Endothelial cell of umbilical vein (primary cell): Measurements from ENCODE around the gene KRT6C. TPM values are rescaled to one million over a fixed set of nuclear protein-coding genes. Genes with fewer than 3 reads are reported as not detected.

ENCODE experiments used
- BruUV-seq: library from RNA; stranded (reverse); fragments of 400-500 nt; replicated peaks from 2 replicates; lab custom pipeline; 2021; lab: Mats Ljungman, UMichigan
- CTCF ChIA-PET: fragments of 300-600, 350-600 bp; sonication (Branson Sonifier 250); formaldehyde crosslinking; loops from one replicate; lab custom pipeline; 2021; ENCODE audit warnings: antibody characterized with exemption, inconsistent platforms; lab: Charles Lee
- POLR2A ChIA-PET: fragments of 300-600, 350-600 bp; sonication (Branson Sonifier 250); formaldehyde crosslinking; loops from one replicate; lab custom pipeline; 2021; ENCODE audit warnings: antibody characterized with exemption, inconsistent platforms; lab: Charles Lee
- DNase-seq: peaks from one replicate; pipeline ENCODE4 v3.0.0-alpha.2; 2011; ENCODE audit warnings: low read depth, low spot score
- FAIRE-seq: peaks from 2 replicates; lab custom pipeline; 2011; peaks lifted over from hg19 to GRCh38; lab: Jason Lieb, UNC
- H2AFZ ChIP-seq: 2 replicates; pipeline ENCODE4 v1.6.0; 2012; ENCODE audit warnings: low read depth, low read length, control low read depth, inconsistent platforms
- H3K27ac ChIP-seq: 2 replicates; pipeline ENCODE4 v1.5.1; 2011; ENCODE audit warnings: low read depth, mild to moderate bottlenecking, control low read depth, low read length, moderate library complexity; ENCODE audit not compliant: insufficient read depth
- H3K27me3 ChIP-seq, 2 experiments: 2 replicates each; pipeline versions ENCODE4 v1.6.0 to v1.6.1; 2011; ENCODE audit warnings: low read length in 2 of 2, mixed read lengths in 1 of 2; ENCODE audit not compliant: control insufficient read depth in 2 of 2, insufficient read depth in 2 of 2
- H3K36me3 ChIP-seq, 2 experiments: 2 replicates in 1 of 2; 3 replicates in 1 of 2; pipeline ENCODE4 v1.5.1; 2011; ENCODE audit warnings: low read length in 2 of 2, mild to moderate bottlenecking in 1 of 2, moderate library complexity in 1 of 2; ENCODE audit not compliant: control insufficient read depth in 2 of 2, insufficient read depth in 2 of 2; ENCODE audit errors: extremely low read depth in 1 of 2
- H3K4me1 ChIP-seq: 3 replicates; pipeline ENCODE4 v1.5.1; 2011; ENCODE audit warnings: mild to moderate bottlenecking, low read length; ENCODE audit not compliant: control insufficient read depth, insufficient read depth; ENCODE audit errors: extremely low read depth
- H3K4me2 ChIP-seq: 2 replicates; pipeline ENCODE4 v1.6.1; 2011; ENCODE audit warnings: low read length, control low read depth, mixed read lengths; ENCODE audit not compliant: insufficient read depth
- H3K4me3 ChIP-seq, 3 experiments: fragments of 200-600 bp in 1 of 3; sonication (generic), shearing (Covaris generic) in 1 of 3; replicated peaks in 1 of 3; 2 replicates each; pipeline ENCODE4 v1.5.1; 2011 to 2016; ENCODE audit warnings: control low read depth in 3 of 3, low read length in 3 of 3, mild to moderate bottlenecking in 2 of 3, inconsistent platforms in 1 of 3, low read depth in 1 of 3, moderate library complexity in 1 of 3; ENCODE audit not compliant: insufficient read depth in 1 of 3
- H3K79me2 ChIP-seq: 2 replicates; pipeline ENCODE4 v1.6.0; 2012; ENCODE audit warnings: low read length, inconsistent platforms; ENCODE audit not compliant: control insufficient read depth, insufficient read depth
- H3K9ac ChIP-seq: replicated peaks from 2 replicates; pipeline ENCODE3; 2011; ENCODE audit warnings: low read length, control low read depth; ENCODE audit not compliant: insufficient read depth; ENCODE audit errors: extremely low read depth
- H3K9me1 ChIP-seq: replicated peaks from 3 replicates; pipeline ENCODE4 v1.6.0; 2011; ENCODE audit warnings: mild to moderate bottlenecking, low read length; ENCODE audit not compliant: control insufficient read depth, insufficient read depth; ENCODE audit errors: extremely low read depth
- H3K9me3 ChIP-seq: replicated peaks from 2 replicates; pipeline ENCODE4 v1.5.1; 2012; ENCODE audit warnings: low read length, inconsistent platforms; ENCODE audit not compliant: control insufficient read depth, insufficient read depth
- H4K20me1 ChIP-seq: replicated peaks from 2 replicates; pipeline ENCODE3; 2011; ENCODE audit warnings: mild to moderate bottlenecking, low read length; ENCODE audit not compliant: control insufficient read depth, insufficient read depth; ENCODE audit errors: extremely low read depth
- EZH2 ChIP-seq: IDR thresholded peaks from 2 replicates; pipeline ENCODE4 v1.6.1; 2012; ENCODE audit warnings: borderline replicate concordance, low read depth, mild to moderate bottlenecking, moderate library complexity, low read length, inconsistent platforms; ENCODE audit not compliant: severe bottlenecking
- FOS ChIP-seq: IDR thresholded peaks from 2 replicates; pipeline ENCODE4 v1.6.1; 2011; ENCODE audit warnings: mild to moderate bottlenecking, low read length, moderate library complexity, borderline replicate concordance; ENCODE audit not compliant: insufficient read depth
- GATA2 ChIP-seq: IDR thresholded peaks from 2 replicates; pipeline ENCODE4 v1.7.0; 2011; ENCODE audit warnings: low read depth, mild to moderate bottlenecking, moderate library complexity, mixed read lengths, low read length; ENCODE audit not compliant: insufficient read length, insufficient read depth
- JUN ChIP-seq: IDR thresholded peaks from 2 replicates; pipeline ENCODE4 v1.6.1; 2011; ENCODE audit warnings: borderline replicate concordance, low read depth; ENCODE audit not compliant: insufficient read length, insufficient read depth
- MYC ChIP-seq: IDR thresholded peaks from one replicate; pipeline ENCODE4 v1.6.1; 2011; ENCODE audit warnings: mild to moderate bottlenecking, low read depth, low read length
- POLR2A ChIP-seq: IDR thresholded peaks from 2 replicates; pipeline ENCODE4 v1.6.1; 2012; ENCODE audit warnings: low read depth, mild to moderate bottlenecking, control low read depth, low read length
- POLR2AphosphoS5 ChIP-seq: IDR thresholded peaks from 2 replicates; pipeline ENCODE4 v1.6.1; 2012; ENCODE audit warnings: low read depth, mild to moderate bottlenecking, control low read depth, low read length, moderate library complexity; ENCODE audit not compliant: insufficient read depth
- dilution Hi-C: fragments of 300-500 bp; cut with MboI; formaldehyde crosslinking; loops from one replicate; pipeline ENCODE4 v1.15.0; 2019; ENCODE audit warnings: low sequenced_read_pairs; ENCODE audit not compliant: extremely low pct_ligation_motif_present
- intact Hi-C: fragments of 100-400 bp; cut with micrococcal nuclease; formaldehyde crosslinking; loops from one replicate; pipeline ENCODE4 v1.10.0; 2022
- polyA plus RNA-seq, 4 experiments: library from polyadenylated mRNA; depleted of rRNA in 3 of 4; stranded (reverse) in 3 of 4; unstranded in 1 of 4; fragments of >200 nt; gene quantifications; 2 replicates each; pipeline versions ENCODE4 v1.2.1 to v1.2.3, GENCODE V29; 2011 to 2012; ENCODE audit warnings: missing spikeins in 1 of 4
- total RNA-seq: library from RNA; stranded (reverse); gene quantifications from 2 replicates; pipeline ENCODE4 v1.2.3, GENCODE V29; 2021
- TF ChIP-seq, protein P1 (sequence below), 2 donors: IDR thresholded peaks; 1 replicate in 1 of 2; 2 replicates in 1 of 2; pipeline ENCODE4 v1.5.1; 2011; ENCODE audit warnings: low read length in 2 of 2, mild to moderate bottlenecking in 2 of 2, moderate library complexity in 2 of 2, control low read depth in 1 of 2, inconsistent platforms in 1 of 2, low read depth in 1 of 2; ENCODE audit not compliant: insufficient read depth in 1 of 2; ENCODE audit errors: extremely low read depth in 1 of 2
- TF ChIP-seq, protein P2 (sequence below): IDR thresholded peaks from 2 replicates; pipeline ENCODE4 v1.6.1; 2011; ENCODE audit not compliant: insufficient read depth, insufficient read length

Gene KRT6C
- total and polyA plus RNA-seq, 2 donors (not counting 3 experiments of a cell fraction or from before 2014, with no cell fraction given) = not detected

DNA sequence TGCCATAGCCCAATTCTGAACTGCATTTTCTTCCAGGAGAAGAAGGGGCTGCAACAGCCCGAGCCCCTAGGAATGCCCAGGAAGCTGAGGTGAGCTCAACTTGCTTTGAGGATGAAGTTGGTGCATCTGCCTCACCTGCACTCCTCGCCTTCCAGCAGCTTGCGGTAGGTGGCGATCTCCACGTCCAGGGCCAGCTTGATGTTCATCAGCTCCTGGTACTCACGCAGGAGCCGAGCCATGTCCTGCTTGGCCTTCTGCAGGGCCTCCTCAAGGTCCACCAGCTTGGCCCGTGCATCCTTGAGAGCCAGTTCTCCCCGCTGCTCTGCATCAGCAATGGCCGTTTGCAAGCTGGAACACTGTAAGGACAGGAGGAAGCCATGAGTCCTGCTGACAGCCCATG, 45.5 kb downstream of the KRT6C start:
- intact Hi-C loops = no loop called here
- no peak overlapping the region for H3K4me3 ChIP-seq
- no peak for TF ChIP-seq JUN
- no peak for TF ChIP-seq FOS
- TF ChIP-seq, protein P1, sequence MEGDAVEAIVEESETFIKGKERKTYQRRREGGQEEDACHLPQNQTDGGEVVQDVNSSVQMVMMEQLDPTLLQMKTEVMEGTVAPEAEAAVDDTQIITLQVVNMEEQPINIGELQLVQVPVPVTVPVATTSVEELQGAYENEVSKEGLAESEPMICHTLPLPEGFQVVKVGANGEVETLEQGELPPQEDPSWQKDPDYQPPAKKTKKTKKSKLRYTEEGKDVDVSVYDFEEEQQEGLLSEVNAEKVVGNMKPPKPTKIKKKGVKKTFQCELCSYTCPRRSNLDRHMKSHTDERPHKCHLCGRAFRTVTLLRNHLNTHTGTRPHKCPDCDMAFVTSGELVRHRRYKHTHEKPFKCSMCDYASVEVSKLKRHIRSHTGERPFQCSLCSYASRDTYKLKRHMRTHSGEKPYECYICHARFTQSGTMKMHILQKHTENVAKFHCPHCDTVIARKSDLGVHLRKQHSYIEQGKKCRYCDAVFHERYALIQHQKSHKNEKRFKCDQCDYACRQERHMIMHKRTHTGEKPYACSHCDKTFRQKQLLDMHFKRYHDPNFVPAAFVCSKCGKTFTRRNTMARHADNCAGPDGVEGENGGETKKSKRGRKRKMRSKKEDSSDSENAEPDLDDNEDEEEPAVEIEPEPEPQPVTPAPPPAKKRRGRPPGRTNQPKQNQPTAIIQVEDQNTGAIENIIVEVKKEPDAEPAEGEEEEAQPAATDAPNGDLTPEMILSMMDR (IDR thresholded peaks at IDR 0.05; ENCODE audit: extremely low read depth in 1 of 2, insufficient read depth in 1 of 2, low read depth in 1 of 2, low read length in 2 of 2) = no peak
- TF ChIP-seq POLR2AphosphoS5 = no peak
- no peak for TF ChIP-seq POLR2A
- no peak for TF ChIP-seq EZH2
- TF ChIP-seq, protein P2, sequence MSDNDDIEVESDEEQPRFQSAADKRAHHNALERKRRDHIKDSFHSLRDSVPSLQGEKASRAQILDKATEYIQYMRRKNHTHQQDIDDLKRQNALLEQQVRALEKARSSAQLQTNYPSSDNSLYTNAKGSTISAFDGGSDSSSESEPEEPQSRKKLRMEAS = no peak
- TF ChIP-seq MYC = no peak
- TF ChIP-seq GATA2 = no peak
- dilution Hi-C loops = no loop called here
- no peak overlapping the region for H3K4me2 ChIP-seq
- no peaks in the 10 kb centered on the region for H3K4me1 ChIP-seq
- no TSS peak for BruUV-seq
- H3K27ac ChIP-seq = no peak overlapping the region
- peaks cover 0 to 4% of the 10 kb centered on the region in 2 experiments for H3K27me3 ChIP-seq
- H3K36me3 ChIP-seq = no peaks in the 10 kb centered on the region
- no peaks in the 10 kb centered on the region for H4K20me1 ChIP-seq
- no peaks in the 10 kb centered on the region for H3K79me2 ChIP-seq
- H2AFZ ChIP-seq = no peak overlapping the region
- POLR2A ChIA-PET = no interaction called here
- H3K9ac ChIP-seq = no peak overlapping the region
- FAIRE-seq = no peak
- CTCF ChIA-PET = interaction anchor here (1.9 kb wide), 1 partner anchor 12 kb away, joined by 6 read pairs; no protein-coding TSS in a partner anchor
- DNase-seq = no peak
- no peaks in the 10 kb centered on the region for H3K9me3 ChIP-seq
- no peaks in the 10 kb centered on the region for H3K9me1 ChIP-seq
